Body of pancreas (tissue), 4 donors: Measurements from ENCODE around the gene MUC12.

Experiments used
- CTCF ChIP-seq, 7 experiments: fragments of 450-650 bp in 4 of 7; fragments of 200-600 bp in 3 of 7; sonication (generic) in 3 of 7; IDR thresholded peaks; one replicate each; pipeline ENCODE4 v1.5.1; 2016 to 2019; ENCODE audit warnings: antibody characterized with exemption in 7 of 7
- POLR2A ChIP-seq, 3 donors: fragments of 450-650 bp; IDR thresholded peaks; one replicate each; pipeline ENCODE4 v1.6.1; 2016; ENCODE audit warnings: antibody characterized with exemption in 3 of 3, mild to moderate bottlenecking in 2 of 3

GRCh38 chr7:100949227-100949932 is 20.0 kb upstream of the MUC12 start, which contains the start of gene MUC3A:
- TF ChIP-seq CTCF (IDR thresholded peaks at IDR 0.05) (no peak), POLR2A (IDR thresholded peaks at IDR 0.05) (no peak)
